ENCODE results near the gene LEO1.
A peak's percentile ranks its signal among the peaks of the same experiment; 100 is the strongest.

Gene LEO1

GRCh38 chr15:52018244-52018643 is 46.7 kb upstream of the LEO1 start:
- DNase-seq (ENCODE audit: low read depth), result peak; percentile 47
- TF ChIP-seq, protein P1, sequence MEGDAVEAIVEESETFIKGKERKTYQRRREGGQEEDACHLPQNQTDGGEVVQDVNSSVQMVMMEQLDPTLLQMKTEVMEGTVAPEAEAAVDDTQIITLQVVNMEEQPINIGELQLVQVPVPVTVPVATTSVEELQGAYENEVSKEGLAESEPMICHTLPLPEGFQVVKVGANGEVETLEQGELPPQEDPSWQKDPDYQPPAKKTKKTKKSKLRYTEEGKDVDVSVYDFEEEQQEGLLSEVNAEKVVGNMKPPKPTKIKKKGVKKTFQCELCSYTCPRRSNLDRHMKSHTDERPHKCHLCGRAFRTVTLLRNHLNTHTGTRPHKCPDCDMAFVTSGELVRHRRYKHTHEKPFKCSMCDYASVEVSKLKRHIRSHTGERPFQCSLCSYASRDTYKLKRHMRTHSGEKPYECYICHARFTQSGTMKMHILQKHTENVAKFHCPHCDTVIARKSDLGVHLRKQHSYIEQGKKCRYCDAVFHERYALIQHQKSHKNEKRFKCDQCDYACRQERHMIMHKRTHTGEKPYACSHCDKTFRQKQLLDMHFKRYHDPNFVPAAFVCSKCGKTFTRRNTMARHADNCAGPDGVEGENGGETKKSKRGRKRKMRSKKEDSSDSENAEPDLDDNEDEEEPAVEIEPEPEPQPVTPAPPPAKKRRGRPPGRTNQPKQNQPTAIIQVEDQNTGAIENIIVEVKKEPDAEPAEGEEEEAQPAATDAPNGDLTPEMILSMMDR (conservative IDR thresholded peaks at IDR 0.05; ENCODE audit: control insufficient read depth, insufficient read depth, low read depth, low read length), result no peak
- H3K4me3 ChIP-seq (ENCODE audit: control insufficient read depth, low read depth, low read length), result peak overlapping the region; percentile 50

GRCh38 chr15:52016316-52016715 is 44.7 kb upstream of the LEO1 start:
- no peak overlapping the region for H3K4me3 ChIP-seq (ENCODE audit: control insufficient read depth, low read depth, low read length)
- TF ChIP-seq, protein P1 (conservative IDR thresholded peaks at IDR 0.05; ENCODE audit: control insufficient read depth, insufficient read depth, low read depth, low read length), result no peak
- no peak for DNase-seq (ENCODE audit: low read depth)

DNA sequence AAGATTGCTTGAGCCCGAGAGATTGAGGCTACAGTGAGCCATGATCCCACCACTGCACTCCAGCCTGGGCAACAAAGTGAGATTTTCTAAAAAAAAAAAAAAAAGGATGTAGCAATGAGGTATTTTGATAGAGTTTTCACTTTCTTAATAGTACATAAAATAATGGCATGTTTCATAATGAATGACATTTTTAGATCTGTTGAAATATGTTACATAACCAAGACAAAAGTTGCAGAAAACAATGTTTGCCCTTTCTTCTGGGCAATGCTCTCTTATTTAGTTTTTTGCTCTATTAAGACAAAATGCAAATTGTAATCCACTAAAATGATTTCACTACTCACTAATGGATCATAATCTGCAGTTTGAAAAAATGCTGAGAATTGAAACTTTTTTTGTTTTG is 43.0 kb upstream of the LEO1 start:
- TF ChIP-seq, protein P1 (conservative IDR thresholded peaks at IDR 0.05; ENCODE audit: control insufficient read depth, insufficient read depth, low read depth, low read length), result no peak
- DNase-seq (ENCODE audit: low read depth), result no peak

GRCh38 chr15:52013151-52013791 is 41.7 kb upstream of the LEO1 start:
- peak; percentile 83 for DNase-seq (ENCODE audit: low read depth)
- TF ChIP-seq, protein P1 (conservative IDR thresholded peaks at IDR 0.05; ENCODE audit: control insufficient read depth, insufficient read depth, low read depth, low read length), result no peak
- H3K4me3 ChIP-seq (ENCODE audit: control insufficient read depth, low read depth, low read length), result no peak overlapping the region

More for the DNA sequence above, 43.0 kb upstream of the LEO1 start:
- H3K4me3 ChIP-seq (ENCODE audit: control insufficient read depth, low read depth, low read length), result no peak overlapping the region

- no peak overlapping the region for H3K4me3 ChIP-seq (ENCODE audit: control insufficient read depth, low read depth, low read length)
- DNase-seq (ENCODE audit: low read depth), result no peak
- TF ChIP-seq, protein P1 (conservative IDR thresholded peaks at IDR 0.05; ENCODE audit: control insufficient read depth, insufficient read depth, low read depth, low read length), result no peak
Measured at GRCh38 chr15:52012210-52012609, 40.6 kb upstream of the LEO1 start.

DNA sequence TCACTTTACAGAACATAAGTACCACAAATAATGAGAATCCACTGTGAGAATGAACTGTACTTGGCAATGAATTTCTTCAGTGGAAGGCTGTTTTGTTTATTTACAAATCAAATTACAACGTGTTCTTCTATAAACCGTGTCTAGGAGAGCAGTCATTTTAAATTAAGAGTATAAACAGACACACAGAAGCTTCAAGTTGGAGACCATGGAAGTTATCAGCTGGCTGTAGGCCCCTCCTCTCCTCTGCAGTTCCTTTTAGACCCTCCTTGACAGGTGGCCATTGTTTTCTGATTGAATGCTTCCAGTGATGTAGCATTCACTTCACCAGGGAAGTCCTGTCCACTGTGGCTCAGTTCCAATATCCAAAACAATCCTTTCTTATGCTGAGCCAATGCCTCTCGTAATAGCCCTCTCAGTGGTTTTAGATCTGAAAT is 40.1 kb upstream of the LEO1 start:
- H3K4me3 ChIP-seq (ENCODE audit: control insufficient read depth, low read depth, low read length), result no peak overlapping the region
- no peak for DNase-seq (ENCODE audit: low read depth)
- TF ChIP-seq, protein P1 (conservative IDR thresholded peaks at IDR 0.05; ENCODE audit: control insufficient read depth, insufficient read depth, low read depth, low read length), result no peak

All from fibroblast of mammary gland (primary cell).